GM19395 (cell line): Measurements from ENCODE around the gene MBNL1.
"Not testable (repeated sequence)": the region's sequence is repeated elsewhere in the genome, so short reads cannot be mapped to it uniquely, and the experiment has no call there.

Experiments
- ATAC-seq: cut with Tn5 transposase; IDR thresholded peaks from one replicate; pipeline ENCODE4 v1.9.1; 2021; ENCODE audit warnings: mild to moderate bottlenecking, moderate library complexity; ENCODE audit not compliant: unreplicated experiment

The MBNL1 gene

GRCh38 chr3:152346058-152346457, 77.3 kb downstream of the MBNL1 start:
- ATAC-seq = no peak

- ATAC-seq = no peak
Measured at GRCh38 chr3:152346740-152347139, 78.0 kb downstream of the MBNL1 start.

GRCh38 chr3:152348436-152349177, 79.9 kb downstream of the MBNL1 start:
- no peak for ATAC-seq

- no peak for ATAC-seq
Measured at GRCh38 chr3:152349392-152349791, 80.7 kb downstream of the MBNL1 start.

- no peak for ATAC-seq
Measured at GRCh38 chr3:152350139-152350538, 81.4 kb downstream of the MBNL1 start.

- no peak for ATAC-seq
Measured at GRCh38 chr3:152350776-152351175, 82.0 kb downstream of the MBNL1 start.

GRCh38 chr3:152352554-152352953, 83.8 kb downstream of the MBNL1 start:
- ATAC-seq = no peak

GRCh38 chr3:152353578-152353977, 84.8 kb downstream of the MBNL1 start:
- ATAC-seq = no peak

- ATAC-seq = no peak
Measured at GRCh38 chr3:152355744-152356665, 87.3 kb downstream of the MBNL1 start.

- peak; percentile 72 for ATAC-seq
Measured at GRCh38 chr3:152356870-152357276, 88.1 kb downstream of the MBNL1 start.

GRCh38 chr3:152357587-152357986, 88.9 kb downstream of the MBNL1 start:
- ATAC-seq = no peak

GRCh38 chr3:152359385-152360248, 90.9 kb downstream of the MBNL1 start:
- ATAC-seq = no peak

GRCh38 chr3:152360302-152360701, 91.6 kb downstream of the MBNL1 start:
- ATAC-seq = no peak

GRCh38 chr3:152360966-152361365, 92.2 kb downstream of the MBNL1 start:
- ATAC-seq = no peak

- no peak for ATAC-seq
Measured at GRCh38 chr3:152362086-152362485, 93.4 kb downstream of the MBNL1 start.

- ATAC-seq = no peak
Measured at GRCh38 chr3:152364237-152364636, 95.5 kb downstream of the MBNL1 start.

- no peak for ATAC-seq
Measured at GRCh38 chr3:152365126-152365525, 96.4 kb downstream of the MBNL1 start.

- no peak for ATAC-seq
Measured at GRCh38 chr3:152365766-152366593, 97.3 kb downstream of the MBNL1 start.

- ATAC-seq = not testable (repeated sequence)
Measured at GRCh38 chr3:152367192-152367591, 98.5 kb downstream of the MBNL1 start.

GRCh38 chr3:152372633-152373032, 103.9 kb downstream of the MBNL1 start:
- ATAC-seq = not testable (repeated sequence)
